ENCODE results near the gene GCNT2.
A peak's percentile ranks its signal among the peaks of the same experiment; 100 is the strongest.
"Not testable (repeated sequence)": the region's sequence is repeated elsewhere in the genome, so short reads cannot be mapped to it uniquely, and the experiment has no call there.

GCNT2 gene

DNA sequence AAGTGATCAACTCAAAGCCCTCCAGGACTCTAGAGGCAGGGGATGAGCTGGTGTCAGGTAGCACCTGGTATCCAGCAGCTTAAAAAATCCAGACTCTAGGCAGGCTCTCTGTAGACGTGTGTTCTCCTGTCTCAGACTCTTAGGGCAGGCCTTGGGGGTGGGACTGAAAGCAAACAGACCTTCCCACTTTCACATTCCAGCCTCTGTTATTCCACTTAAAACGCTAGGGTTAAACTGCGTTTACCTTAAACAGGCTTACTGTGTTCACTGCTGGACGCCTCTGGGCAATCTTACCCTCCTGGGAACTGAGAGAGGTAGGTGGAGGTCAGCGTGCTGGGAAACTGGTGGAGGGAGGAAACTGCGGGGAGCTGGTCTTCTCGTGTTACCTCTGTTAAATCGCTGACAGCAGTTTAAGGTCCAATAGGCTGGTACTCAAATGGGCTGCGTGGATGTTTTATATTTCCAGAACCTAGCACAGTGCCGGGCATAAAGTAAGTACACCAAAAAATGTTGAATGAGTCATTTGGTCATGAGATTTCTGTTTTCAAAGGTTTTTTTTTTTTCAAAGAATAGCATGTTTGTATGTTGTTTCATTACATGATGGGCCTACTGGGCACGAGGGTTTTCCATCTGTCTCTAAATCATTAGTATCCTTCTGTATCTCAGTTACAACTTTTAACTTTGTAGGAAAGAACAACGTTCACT lies at the start of gene GCNT2:
Gene GCNT2 (plus strand): TSS at position 248 of the 705 bp plus-strand sequence. CDS start 7,561 bp downstream, outside the sequence.
- no peak for DNase-seq

DNA sequence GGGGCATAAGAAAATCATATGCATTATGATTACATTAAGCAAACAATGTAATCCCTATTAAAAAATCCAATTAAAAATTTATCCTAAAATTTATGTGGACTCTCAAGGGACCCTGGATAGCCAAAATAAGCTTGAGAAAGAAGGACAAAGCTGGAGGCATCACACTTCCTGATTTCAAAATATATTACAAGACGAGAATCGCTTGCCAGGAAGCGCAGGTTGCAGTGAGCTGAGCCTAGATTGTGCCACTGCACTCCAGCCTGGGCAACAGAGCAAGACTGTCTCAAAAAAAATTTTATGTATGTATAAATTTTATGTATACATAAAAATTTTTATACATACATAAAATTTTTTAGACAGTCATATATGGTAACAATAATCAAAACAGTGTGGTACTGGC lies 48.5 kb upstream of the GCNT2 start:
- DNase-seq = no peak

- DNase-seq = no peak
These were observed 42.7 kb upstream of the GCNT2 start for GRCh38 chr6:10478187-10479040.

DNA sequence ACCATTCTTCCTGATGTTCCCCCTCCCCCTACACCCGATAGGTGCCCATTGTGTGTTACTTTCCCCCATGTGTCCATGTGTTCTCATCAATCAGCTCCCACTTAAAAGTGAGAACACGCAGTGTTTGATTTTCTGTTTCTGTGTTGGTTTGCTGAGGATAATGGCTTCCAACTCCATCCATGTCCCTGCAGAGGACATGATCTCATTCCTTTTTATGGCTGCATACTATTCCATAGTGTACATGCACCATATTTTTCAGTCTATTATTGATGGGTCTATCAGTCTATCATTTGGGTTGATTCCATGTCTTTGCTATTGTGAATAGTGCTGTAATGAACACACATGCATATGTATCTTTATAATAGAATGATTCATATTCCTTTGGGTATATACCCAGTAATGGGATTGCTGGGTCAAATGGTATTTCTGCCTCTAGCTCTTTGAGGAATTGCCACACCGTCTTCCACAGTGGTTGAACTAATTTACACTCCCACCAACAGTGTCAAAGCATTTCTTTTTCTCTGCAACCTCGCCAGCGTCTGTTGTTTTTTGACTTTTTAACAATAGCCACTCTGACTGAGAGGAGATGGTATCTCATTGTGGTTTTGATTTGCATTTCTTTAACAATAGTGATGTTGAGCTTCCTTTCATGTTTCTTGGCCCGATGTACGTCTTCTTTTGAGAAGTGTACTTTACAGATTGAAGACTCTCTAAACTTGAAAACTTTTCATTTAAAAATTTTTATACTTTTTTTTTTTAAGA lies 41.0 kb upstream of the GCNT2 start:
- DNase-seq = no peak

- no peak for DNase-seq
These were observed 40.0 kb upstream of the GCNT2 start for GRCh38 chr6:10481101-10481500.

- no peak for DNase-seq
These were observed 38.4 kb upstream of the GCNT2 start for GRCh38 chr6:10482636-10483257.

DNA sequence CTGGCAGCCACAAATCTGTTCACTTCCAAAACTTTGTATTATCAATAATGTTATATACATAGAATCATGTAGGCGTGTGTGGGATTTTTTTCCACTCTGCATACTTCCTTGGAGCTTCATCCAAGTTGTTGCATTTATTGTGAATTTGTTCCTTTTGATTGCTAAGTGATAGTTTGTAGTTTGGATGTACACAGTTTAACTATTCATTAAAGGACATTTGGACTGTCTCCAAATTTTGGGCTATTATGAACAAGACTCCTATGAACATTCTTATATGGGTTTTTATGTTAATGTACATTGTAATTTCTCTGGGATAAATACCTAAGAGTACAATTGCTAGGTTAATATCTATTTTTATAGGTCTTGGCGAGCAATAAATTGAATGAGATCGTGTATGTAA lies 36.2 kb upstream of the GCNT2 start:
- no peak for DNase-seq

GRCh38 chr6:10485406-10485805 lies 35.7 kb upstream of the GCNT2 start:
- no peak for DNase-seq

DNA sequence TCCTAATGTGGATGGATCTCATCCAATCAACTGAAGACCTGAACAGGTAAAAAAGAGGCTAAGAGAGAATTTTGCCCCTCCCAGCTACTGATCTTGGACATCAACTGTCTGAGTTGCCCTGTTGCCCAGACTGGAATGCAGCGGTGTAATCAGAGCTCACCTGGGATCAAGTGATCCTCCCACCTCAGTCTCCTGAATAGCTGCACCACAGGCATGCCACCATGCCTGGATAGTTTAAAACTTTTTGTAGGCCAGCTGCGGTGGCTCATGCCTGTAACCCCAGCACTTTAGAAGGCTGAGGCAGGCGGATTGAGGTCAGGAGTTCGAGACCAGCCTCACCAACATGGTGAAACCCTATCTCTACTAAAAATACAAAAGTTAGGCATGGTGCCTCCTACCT lies 34.9 kb upstream of the GCNT2 start:
- DNase-seq = no peak

GRCh38 chr6:10486944-10487588 lies 34.1 kb upstream of the GCNT2 start:
- DNase-seq = not testable (repeated sequence)

DNA sequence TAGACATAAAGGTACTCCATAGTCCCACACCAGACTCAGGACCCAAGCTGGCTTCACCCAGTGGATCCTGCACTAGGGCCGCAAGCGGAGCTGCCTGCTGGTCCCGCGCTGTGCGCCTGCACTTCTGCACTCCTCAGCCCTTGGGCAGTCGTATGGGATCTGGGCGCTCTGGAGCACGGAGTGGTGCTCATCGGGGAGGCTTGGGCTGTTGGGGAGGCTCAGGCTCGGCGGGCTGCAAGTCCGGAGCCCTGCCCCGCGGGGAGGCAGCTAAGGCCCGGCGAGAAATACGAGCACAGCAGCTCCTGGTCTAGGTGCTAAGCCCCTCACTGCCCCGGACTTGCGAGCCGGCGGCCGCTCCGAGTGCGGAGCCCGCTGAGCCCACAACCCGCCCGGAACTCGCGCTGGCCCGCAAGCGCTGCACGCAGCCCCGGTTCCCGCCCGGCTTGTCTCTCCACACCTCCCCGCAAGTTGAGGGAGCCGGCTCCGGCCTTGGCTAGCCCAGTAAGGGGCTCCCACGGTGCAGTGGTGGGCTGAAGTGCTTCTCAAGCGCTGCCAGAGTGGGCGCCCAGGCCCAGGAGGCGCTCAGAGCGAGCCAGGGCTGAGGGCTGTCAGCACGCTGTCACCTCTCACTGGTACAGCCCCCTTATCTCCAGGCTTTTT lies 33.4 kb upstream of the GCNT2 start:
- no peak for DNase-seq

DNA sequence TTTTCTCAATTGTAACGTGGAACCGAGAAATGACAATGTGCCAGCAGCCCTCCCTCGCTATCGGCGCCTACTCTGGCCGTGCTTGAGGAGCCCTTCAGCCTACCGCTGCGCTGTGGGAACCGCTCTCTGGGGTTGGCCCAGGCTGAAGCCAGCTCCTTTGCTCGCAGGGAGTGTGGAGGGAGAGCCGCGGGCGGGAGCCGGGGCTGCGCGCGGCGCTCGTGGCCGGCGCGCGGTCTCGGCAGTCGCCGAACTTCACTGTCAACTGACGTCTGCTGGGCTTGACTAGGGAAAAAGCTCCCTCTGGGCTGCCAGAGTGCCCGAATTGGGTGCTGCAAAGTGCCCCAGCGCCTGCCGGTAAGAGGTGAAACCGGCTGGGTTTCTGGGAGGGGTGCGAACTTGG lies 29.7 kb upstream of the GCNT2 start:
- DNase-seq = no peak

GRCh38 chr6:10491905-10492304 lies 29.2 kb upstream of the GCNT2 start:
- not testable (repeated sequence) for DNase-seq

DNA sequence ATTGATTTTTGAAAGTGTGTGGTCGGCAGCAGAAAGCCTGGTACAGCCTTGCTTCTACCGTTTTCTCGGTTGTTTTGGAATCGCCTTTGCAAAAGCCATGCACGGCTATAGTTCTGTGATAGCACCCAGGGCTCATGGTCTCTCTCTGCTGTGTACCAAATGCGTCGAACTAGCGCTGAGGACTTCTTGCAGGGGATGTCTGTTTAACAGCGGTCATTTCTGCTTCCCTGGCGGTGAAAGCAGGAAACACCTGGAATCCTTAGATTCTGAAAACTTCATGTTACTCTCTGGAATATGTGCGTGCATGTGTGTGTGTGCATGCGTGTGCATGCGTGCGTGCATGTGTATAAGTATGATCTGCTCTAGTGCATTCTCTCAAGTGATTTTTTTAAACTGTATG lies 26.1 kb upstream of the GCNT2 start:
- no peak for DNase-seq

DNA sequence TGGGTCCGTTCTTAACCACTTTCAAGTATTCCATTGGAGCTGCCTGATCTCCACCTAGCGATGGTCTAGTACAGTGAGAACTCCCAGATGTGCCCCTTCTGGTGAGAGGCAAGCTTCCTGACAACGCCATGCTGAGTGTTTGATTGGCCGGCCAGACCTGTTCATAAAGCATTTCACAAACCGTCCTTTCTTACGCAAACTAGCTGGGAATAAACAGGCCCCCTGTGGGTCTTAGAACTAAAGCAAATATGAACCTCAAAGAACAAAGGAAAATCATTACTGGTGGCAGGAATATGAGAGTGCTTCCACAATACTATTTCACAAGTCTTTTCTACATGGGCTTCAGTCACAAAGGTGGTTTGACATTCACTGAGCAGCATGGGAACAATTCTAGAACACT lies 15.6 kb upstream of the GCNT2 start:
- no peak for DNase-seq

- DNase-seq = no peak
These were observed 13.9 kb upstream of the GCNT2 start for GRCh38 chr6:10507298-10507697.

GRCh38 chr6:10507715-10508114 lies 13.4 kb upstream of the GCNT2 start:
- DNase-seq = no peak

DNA sequence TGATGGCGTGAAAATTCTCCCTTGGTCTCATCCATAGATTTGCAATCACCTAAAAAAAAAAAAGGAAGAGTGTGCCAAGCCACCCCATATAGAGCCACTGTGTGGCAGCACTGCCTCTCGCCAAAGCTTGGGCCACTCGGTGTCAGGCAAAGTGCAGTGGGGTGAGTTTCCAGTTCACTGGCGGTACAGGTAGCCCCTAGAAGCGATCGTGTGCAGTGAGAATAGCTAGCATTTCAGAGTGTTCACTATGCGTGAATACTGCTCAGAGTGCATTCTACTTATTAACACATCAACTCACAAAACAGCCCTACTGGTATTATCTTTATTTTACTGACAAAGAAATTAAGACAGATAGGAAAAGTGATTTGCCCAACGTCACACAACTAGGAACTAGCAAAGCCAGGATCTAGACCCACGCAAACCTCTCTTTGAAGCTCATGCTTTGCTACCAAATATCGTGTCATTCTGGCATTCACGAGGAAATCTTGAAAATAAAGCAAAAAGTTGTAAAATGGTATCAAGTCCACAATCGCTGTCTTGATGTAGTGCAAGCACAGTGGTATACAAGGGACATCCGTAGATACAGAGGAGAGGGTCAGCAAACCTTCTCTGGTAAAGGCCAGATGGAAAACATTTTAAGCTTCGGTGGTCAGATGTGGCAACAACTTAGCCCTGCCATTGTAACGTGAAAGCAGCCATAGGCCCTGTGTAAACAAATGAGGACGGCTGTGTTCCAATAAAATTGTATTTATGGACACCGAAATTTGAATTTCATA lies 10.4 kb upstream of the GCNT2 start:
- peak; percentile 29 for DNase-seq

- no peak for DNase-seq
These were observed 9.7 kb upstream of the GCNT2 start for GRCh38 chr6:10511477-10511876.

DNA sequence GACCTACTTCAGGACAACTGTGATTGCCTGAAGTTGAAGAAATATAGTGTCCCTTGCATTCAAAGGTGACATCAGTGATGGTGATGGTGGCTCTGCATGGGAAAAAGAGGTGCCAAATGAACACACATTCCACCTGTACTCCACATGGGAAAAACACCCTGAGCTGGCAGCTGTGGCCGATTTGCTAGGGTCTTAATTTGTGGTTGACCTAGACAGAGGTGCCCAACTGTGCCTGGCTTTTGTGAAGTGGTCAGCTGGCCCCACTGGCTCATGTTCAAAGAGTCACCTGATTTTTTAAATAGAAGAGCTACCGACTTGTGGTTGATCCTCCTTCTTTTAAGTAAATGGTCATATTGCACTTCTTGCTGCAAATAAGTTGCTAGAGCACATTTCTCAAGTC lies 7.6 kb upstream of the GCNT2 start:
- no peak for DNase-seq

Data from stimulated activated CD4-positive, alpha-beta T cell treated with anti-CD3 and anti-CD28 coated beads, Interleukin-4, amount 100 ng/mL, for 1 hour (primary cell).